ENCODE results near the gene NFKBIB. TPM values are rescaled to one million over a fixed set of nuclear protein-coding genes. Genes with fewer than 3 reads are reported as not detected.
A peak's percentile ranks its signal among the peaks of the same experiment; 100 is the strongest.

NFKBIB gene, protein sequence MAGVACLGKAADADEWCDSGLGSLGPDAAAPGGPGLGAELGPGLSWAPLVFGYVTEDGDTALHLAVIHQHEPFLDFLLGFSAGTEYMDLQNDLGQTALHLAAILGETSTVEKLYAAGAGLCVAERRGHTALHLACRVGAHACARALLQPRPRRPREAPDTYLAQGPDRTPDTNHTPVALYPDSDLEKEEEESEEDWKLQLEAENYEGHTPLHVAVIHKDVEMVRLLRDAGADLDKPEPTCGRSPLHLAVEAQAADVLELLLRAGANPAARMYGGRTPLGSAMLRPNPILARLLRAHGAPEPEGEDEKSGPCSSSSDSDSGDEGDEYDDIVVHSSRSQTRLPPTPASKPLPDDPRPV
- total RNA-seq (2014; rRNA removed), result 43.7 and 44.9 TPM in 2 replicates
- percentile 59 among the genes with signal in this experiment for Bru-seq, nascent RNA
- percentile 79 among the genes with signal in this experiment for BruChase-seq, experiment 1, labeled RNA remaining after a 6-hour chase
- percentile 69 among the genes with signal in this experiment for BruChase-seq, experiment 2, labeled RNA remaining after a 2-hour chase
- long read RNA-seq, transcript NFKBIB-201 (6 exons, 1,159 nt), result minor isoform, 10 of 46 reads
- long read RNA-seq, transcript NFKBIB-204 (5 exons, 1,929 nt), result major isoform, 21 of 46 reads
- long read RNA-seq, partial matches to known transcripts, result 9 of 46 reads
- long read RNA-seq, other reads (novel, unspliced or antisense), result 5 of 46 reads

DNA sequence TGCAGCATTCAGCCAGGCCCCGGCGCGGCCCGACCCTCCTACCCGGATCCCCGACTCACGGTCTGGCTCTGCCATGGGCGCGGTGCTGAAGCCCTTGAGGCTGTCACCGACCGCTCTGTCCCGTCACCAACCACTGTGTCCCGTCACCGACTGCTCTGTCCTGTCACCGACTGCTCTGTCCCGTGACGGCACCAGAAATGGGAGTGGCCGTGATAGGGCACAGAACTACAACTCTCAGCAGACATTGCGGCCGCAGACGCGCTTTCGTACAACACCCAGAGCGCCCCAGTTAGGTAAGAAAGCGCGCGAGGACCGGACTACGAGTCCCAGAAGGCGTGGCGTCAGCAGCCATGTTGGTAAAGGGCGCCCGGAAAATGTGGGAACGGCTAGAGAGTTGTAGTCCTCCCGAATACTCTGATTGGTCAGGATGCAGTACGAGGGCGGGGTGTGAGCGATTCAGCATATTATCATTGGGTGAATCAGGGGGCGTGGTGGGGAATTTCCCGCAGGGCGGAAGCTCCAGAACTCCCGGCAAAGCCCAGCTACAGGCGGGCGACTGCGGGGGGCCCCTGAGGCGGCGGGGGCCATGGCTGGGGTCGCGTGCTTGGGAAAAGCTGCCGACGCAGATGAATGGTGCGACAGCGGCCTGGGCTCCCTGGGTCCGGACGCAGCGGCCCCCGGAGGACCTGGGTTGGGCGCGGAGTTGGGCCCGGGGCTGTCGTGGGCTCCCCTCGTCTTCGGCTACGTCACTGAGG, at the start of gene NFKBIB, which contains the start of gene SIRT2:
Gene NFKBIB, plus strand, starts transcription at position 523 of the 755 bp plus-strand sequence. Its CDS starts 64 bp downstream, at position 587.
Gene SIRT2, minus strand, starts transcription at position 172 of the 755 bp plus-strand sequence. Its CDS starts 97 bp downstream, at position 75.
- H3K79me2 ChIP-seq (ENCODE audit: low read length), result peaks cover 29% of the 10 kb centered on the region
- H3F3A ChIP-seq (ENCODE audit: low read length, unreplicated experiment), result no peaks in the 10 kb centered on the region
- ChIA-PET POLR2A (ENCODE audit: unreplicated experiment) (interaction anchor here (0.5 to 0.8 kb wide), 3 partner anchors 31 to 183 kb away, joined by 3 to 6 read pairs (median 5); partner anchors contain the start of gene MRPS12), CTCF (interaction anchor here (1.9 kb wide), 1 partner anchor 31 kb away, joined by 7 read pairs; the partner anchor contains the start of genes MRPS12 and SARS2)
- peak within 1 kb of the TSS; percentile 78 for H3K4me3 ChIP-seq (ENCODE audit: low read length)
- intact Hi-C loops (cut with micrococcal nuclease), result loop anchor here (1.0 to 5.0 kb wide), 2 partner anchors 31 to 47 kb away; partner anchors contain the start of genes MRPS12 and SARS2
- no peaks in the 10 kb centered on the region for H3K27me3 ChIP-seq (ENCODE audit: low read length)
- ATAC-seq (peak; percentile 95), DNase-seq (peak; percentile 99)
- H3K27ac ChIP-seq (ENCODE audit: low read length), result 0 out of 2 replicates have a peak within 1 kb of the TSS, but pooled peaks have one; percentile 12
- H3K9ac ChIP-seq (ENCODE audit: low read length), result peak within 1 kb of the TSS; percentile 77
- no peak for TF ChIP-seq EZH2phosphoT487 (IDR thresholded peaks at IDR 0.05; ENCODE audit: borderline replicate concordance, low read length)
- TF ChIP-seq EZH2 (IDR thresholded peaks at IDR 0.05; ENCODE audit: low read length, unreplicated experiment), result no peak
- H3K9me2 ChIP-seq (replicated peaks; ENCODE audit: low read length), result no peaks in the 10 kb centered on the region
- H3K4me2 ChIP-seq (ENCODE audit: low read length), result peak within 1 kb of the TSS; percentile 98
- BruUV-seq (replicated peaks), result no TSS peak
- no peaks in the 10 kb centered on the region for H3K36me3 ChIP-seq (ENCODE audit: low read depth, low read length)
- H4K20me1 ChIP-seq (ENCODE audit: low read length), result no peaks in the 10 kb centered on the region
- no peaks in the 10 kb centered on the region for H3K9me3 ChIP-seq (ENCODE audit: low read length)
- 0 out of 2 replicates have a peak, but pooled peaks cover 3% of the 10 kb centered on the region for H3K4me1 ChIP-seq (ENCODE audit: insufficient read depth, low read length)
- peak within 1 kb of the TSS; percentile 83 for H2AFZ ChIP-seq (ENCODE audit: low read length)

DNA sequence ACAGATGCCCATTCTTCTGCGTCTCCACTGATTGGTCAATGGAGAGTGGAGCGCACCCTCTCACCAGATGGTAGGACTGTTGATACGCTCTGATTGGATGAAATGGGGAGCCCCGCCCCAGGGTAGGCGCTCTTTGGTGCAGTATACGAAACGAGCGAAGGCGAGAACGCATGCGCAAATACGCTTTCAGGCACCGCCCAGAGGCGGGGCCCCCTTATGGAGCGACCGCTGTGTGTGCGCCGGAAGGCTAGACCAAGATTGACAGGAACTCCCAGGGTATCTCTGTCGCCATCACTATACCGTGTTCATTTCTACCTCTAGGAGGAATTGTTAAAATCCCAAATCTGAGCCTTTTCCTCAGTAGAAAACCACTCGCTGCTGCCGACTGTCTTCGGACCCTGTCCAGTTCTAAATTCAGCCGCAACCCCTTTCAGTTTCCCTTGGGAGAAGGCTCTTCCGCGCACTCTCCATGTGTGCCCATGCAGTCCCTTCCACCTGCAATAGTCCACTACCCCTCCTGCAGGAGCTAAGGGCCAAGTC, 49.3 kb upstream of the NFKBIB start:
- peak; percentile 77 for ATAC-seq
- no peaks in the 10 kb centered on the region for H3F3A ChIP-seq (ENCODE audit: low read length, unreplicated experiment)
- no peaks in the 10 kb centered on the region for H3K27me3 ChIP-seq (ENCODE audit: low read length)
- peaks cover 45% of the 10 kb centered on the region for H3K79me2 ChIP-seq (ENCODE audit: low read length)
- H3K4me2 ChIP-seq (ENCODE audit: low read length), result peak overlapping the region; percentile 95
- no peaks in the 10 kb centered on the region for H3K9me2 ChIP-seq (replicated peaks; ENCODE audit: low read length)
- peak overlapping the region; percentile 51; the same call in 1 of the 2 replicates for H2AFZ ChIP-seq (ENCODE audit: low read length)
- ChIA-PET CTCF (interaction anchor here (0.6 kb wide), 1 partner anchor 12 kb away, joined by 4 read pairs; no protein-coding TSS in a partner anchor), POLR2A (ENCODE audit: unreplicated experiment) (no interaction called here)
- H3K4me3 ChIP-seq (ENCODE audit: low read length), result peak overlapping the region; percentile 65
- no TSS peak for BruUV-seq (replicated peaks)
- H4K20me1 ChIP-seq (ENCODE audit: low read length), result peaks cover 20% of the 10 kb centered on the region; the same call in 1 of the 2 replicates
- DNase-seq, result no peak
- no peaks in the 10 kb centered on the region for H3K9me3 ChIP-seq (ENCODE audit: low read length)
- H3K4me1 ChIP-seq (ENCODE audit: insufficient read depth, low read length), result peaks cover 28% of the 10 kb centered on the region
- H3K27ac ChIP-seq (ENCODE audit: low read length), result peak overlapping the region; percentile 74
- intact Hi-C loops (cut with micrococcal nuclease), result loop anchor here (1.0 to 5.0 kb wide), 2 partner anchors 47 to 80 kb away; partner anchors contain the start of genes MRPS12, NFKBIB, SARS2 and SIRT2
- TF ChIP-seq, protein P1, sequence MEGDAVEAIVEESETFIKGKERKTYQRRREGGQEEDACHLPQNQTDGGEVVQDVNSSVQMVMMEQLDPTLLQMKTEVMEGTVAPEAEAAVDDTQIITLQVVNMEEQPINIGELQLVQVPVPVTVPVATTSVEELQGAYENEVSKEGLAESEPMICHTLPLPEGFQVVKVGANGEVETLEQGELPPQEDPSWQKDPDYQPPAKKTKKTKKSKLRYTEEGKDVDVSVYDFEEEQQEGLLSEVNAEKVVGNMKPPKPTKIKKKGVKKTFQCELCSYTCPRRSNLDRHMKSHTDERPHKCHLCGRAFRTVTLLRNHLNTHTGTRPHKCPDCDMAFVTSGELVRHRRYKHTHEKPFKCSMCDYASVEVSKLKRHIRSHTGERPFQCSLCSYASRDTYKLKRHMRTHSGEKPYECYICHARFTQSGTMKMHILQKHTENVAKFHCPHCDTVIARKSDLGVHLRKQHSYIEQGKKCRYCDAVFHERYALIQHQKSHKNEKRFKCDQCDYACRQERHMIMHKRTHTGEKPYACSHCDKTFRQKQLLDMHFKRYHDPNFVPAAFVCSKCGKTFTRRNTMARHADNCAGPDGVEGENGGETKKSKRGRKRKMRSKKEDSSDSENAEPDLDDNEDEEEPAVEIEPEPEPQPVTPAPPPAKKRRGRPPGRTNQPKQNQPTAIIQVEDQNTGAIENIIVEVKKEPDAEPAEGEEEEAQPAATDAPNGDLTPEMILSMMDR (conservative IDR thresholded peaks at IDR 0.05; ENCODE audit: low read depth, low read length), result no peak
- TF ChIP-seq EZH2phosphoT487 (IDR thresholded peaks at IDR 0.05; ENCODE audit: borderline replicate concordance, low read length) (no peak), EZH2 (IDR thresholded peaks at IDR 0.05; ENCODE audit: low read length, unreplicated experiment) (no peak)
- H3K9ac ChIP-seq (ENCODE audit: low read length), result peak overlapping the region; percentile 85
- H3K36me3 ChIP-seq (ENCODE audit: low read depth, low read length), result peaks cover 22% of the 10 kb centered on the region

Data from PC-3 (cell line).